Panc1 (cell line): ENCODE data around the gene PRKCQ. TPM values are rescaled to one million over a fixed set of nuclear protein-coding genes. Genes with fewer than 3 reads are reported as not detected.

Experiments used
- ATAC-seq: fragments of 200-7000 bp; cut with Tn5 transposase; 2 replicates; pipeline ENCODE4 v1.9.1; 2020; ENCODE audit warnings: mild to moderate bottlenecking, moderate library complexity
- BruUV-seq: library from RNA; stranded (reverse); fragments of 400-500 nt; replicated peaks from 2 replicates; lab custom pipeline; 2021; lab: Mats Ljungman, UMichigan
- CTCF ChIA-PET: fragments of 300-600 bp; sonication (Branson Sonifier 250); formaldehyde crosslinking; loops from one replicate; lab custom pipeline; 2022; ENCODE audit warnings: antibody characterized with exemption; lab: Charles Lee
- POLR2A ChIA-PET: fragments of 300-600 bp; sonication (Branson Sonifier 250); formaldehyde crosslinking; loops from one replicate; lab custom pipeline; 2022; ENCODE audit warnings: antibody characterized with exemption; lab: Charles Lee
- DNase-seq: peaks from one replicate; pipeline ENCODE4 v3.0.0-alpha.2; 2010; ENCODE audit warnings: low read depth, low spot score
- H3K27ac ChIP-seq: 2 replicates; pipeline ENCODE4 v1.5.1; 2011; ENCODE audit warnings: mild to moderate bottlenecking, low read length, inconsistent platforms
- H3K27me3 ChIP-seq: fragments of 200-500 bp; sonication (Bioruptor generic); 2 replicates; pipeline ENCODE4 v1.6.0; 2014; ENCODE audit warnings: low read length, inconsistent platforms; ENCODE audit not compliant: control insufficient read depth, insufficient read depth
- H3K36me3 ChIP-seq: fragments of 200-500 bp; sonication (Bioruptor generic); 2 replicates; pipeline ENCODE4 v1.5.1; 2014; ENCODE audit warnings: inconsistent platforms, mild to moderate bottlenecking, low read length, moderate library complexity; ENCODE audit not compliant: control insufficient read depth, insufficient read depth
- H3K4me1 ChIP-seq: 2 replicates; pipeline ENCODE4 v1.5.1; 2011; ENCODE audit warnings: inconsistent platforms, mild to moderate bottlenecking, low read length, moderate library complexity; ENCODE audit not compliant: control insufficient read depth, insufficient read depth
- H3K4me3 ChIP-seq, 2 experiments: 2 replicates each; pipeline ENCODE4 v1.5.1; 2011 to 2012; ENCODE audit warnings: low read depth in 2 of 2, low read length in 2 of 2, mild to moderate bottlenecking in 2 of 2, inconsistent platforms in 1 of 2, moderate library complexity in 1 of 2
- H3K9me3 ChIP-seq: fragments of 200-500 bp; sonication (Bioruptor generic); 2 replicates; pipeline ENCODE4 v1.5.1; 2014; ENCODE audit warnings: low read depth, mild to moderate bottlenecking, inconsistent platforms, low read length, moderate library complexity; ENCODE audit not compliant: control insufficient read depth, insufficient read depth
- POLR2AphosphoS5 ChIP-seq: IDR thresholded peaks from 2 replicates; pipeline ENCODE4 v1.6.1; 2012; ENCODE audit warnings: mild to moderate bottlenecking, low read depth, low read length, moderate library complexity
- REST ChIP-seq, 2 experiments: IDR thresholded peaks; 2 replicates each; pipeline ENCODE4 v1.6.1; 2011 to 2012; ENCODE audit warnings: low read depth in 2 of 2, control low read depth in 1 of 2, low read length in 1 of 2, mild to moderate bottlenecking in 1 of 2, moderate library complexity in 1 of 2; ENCODE audit not compliant: insufficient read depth in 1 of 2
- SIN3A ChIP-seq: IDR thresholded peaks from 2 replicates; pipeline ENCODE4 v1.6.1; 2012; ENCODE audit warnings: low read depth, mild to moderate bottlenecking, low read length, moderate library complexity, borderline replicate concordance; ENCODE audit not compliant: insufficient read depth
- TCF7L2 ChIP-seq: IDR thresholded peaks from 2 replicates; pipeline ENCODE4 v1.6.1; 2011; ENCODE audit warnings: mild to moderate bottlenecking, low read depth, low read length, inconsistent platforms
- in situ Hi-C: cut with HindIII; loops from 2 replicates; pipeline ENCODE4 v1.10.0; 2016; ENCODE audit warnings: low sequenced_read_pairs, low pct_unique_long_range_greater_than_20kb
- intact Hi-C: fragments of 100-400 bp; cut with micrococcal nuclease; formaldehyde crosslinking; loops from one replicate; pipeline ENCODE4 v1.10.0; 2022; ENCODE audit not compliant: unreplicated experiment
- total RNA-seq: library from RNA; stranded (reverse); gene quantifications from one replicate; pipeline ENCODE4 v1.2.1, GENCODE V29; 2021; ENCODE audit not compliant: unreplicated experiment
- TF ChIP-seq, protein P1 (sequence below): fragments of 450-650 bp; IDR thresholded peaks from 2 replicates; pipeline ENCODE4 v1.5.1; 2017; ENCODE audit warnings: mild to moderate bottlenecking

PRKCQ gene
- total RNA-seq, 1 experiment from 2014 or later, result 0.23 TPM

DNA sequence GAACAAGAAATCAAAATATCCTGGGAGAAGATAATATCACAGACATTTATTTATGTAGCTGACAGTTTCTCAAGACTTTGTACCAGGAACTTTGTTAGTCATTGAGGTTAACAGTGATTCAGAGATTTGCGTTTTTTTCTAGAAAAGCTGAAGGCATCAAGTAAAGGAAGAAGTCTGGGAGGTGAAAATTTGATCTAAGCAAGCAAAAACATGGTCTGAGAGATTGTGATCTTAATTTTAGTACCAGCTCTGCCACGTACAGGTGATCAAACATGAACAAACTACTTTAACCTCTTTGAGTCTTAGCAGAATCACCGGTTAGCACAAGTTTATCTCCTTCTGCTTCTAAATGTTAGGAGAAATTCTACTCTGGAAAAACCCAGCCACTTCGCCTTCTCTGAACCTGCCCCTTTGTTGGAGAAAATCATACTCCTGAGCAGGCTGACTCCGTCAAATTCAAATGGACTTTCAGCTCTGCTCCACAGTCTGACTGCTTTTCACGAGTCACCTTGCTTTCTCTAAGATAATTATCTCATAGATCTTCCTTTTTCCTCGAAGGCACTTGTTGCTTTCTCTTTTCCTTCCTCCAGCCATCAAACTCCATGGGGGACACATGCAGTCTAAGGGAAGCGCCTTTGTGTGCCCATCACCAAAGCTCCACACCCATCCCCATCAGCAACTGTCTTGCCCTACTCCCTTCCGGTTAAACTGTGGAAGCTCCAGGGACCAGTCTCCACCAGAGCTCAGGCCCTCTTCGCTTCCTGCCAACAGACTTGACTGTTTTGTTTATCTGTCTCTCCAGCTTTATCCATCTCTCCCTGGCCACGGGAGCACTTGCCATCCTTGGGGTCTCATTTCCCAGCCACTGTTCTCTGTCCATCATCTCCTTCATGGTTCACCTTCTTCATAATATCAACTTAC, 86.3 kb downstream of the PRKCQ start:
- intact Hi-C loops, result no loop called here
- POLR2A ChIA-PET, result no interaction called here

DNA sequence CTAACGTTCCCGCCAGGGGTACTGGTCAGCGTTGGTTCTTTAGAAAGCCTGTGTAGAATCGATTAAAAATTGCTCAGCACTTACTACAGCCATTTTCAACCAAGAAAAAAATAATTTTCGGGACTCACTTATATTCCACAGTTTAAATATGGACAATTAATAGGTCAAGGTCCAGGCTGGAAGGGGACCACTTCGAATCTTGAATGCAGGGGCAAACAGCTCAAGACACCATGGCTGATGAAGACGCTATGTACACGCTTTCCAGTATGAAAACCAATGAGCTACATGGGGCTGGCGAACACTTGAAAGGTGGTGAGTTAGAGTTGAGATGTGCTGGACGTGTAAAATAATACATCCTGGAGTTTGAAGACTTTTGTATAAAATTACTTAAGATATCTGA, 87.2 kb downstream of the PRKCQ start:
- DNase-seq (no peak), ATAC-seq (no peak)
- Histone ChIP-seq H3K27ac (no peak overlapping the region), H3K4me1 (no peaks in the 10 kb centered on the region), H3K4me3 (no peak overlapping the region), H3K36me3 (no peaks in the 10 kb centered on the region), H3K9me3 (no peaks in the 10 kb centered on the region), H3K27me3 (peaks cover 4% of the 10 kb centered on the region; the same call in 1 of the 2 replicates)
- no peak for TF ChIP-seq POLR2AphosphoS5
- no TSS peak for BruUV-seq
- in situ Hi-C loops (no loop called here), intact Hi-C loops (no loop called here)
- POLR2A ChIA-PET, result no interaction called here
- CTCF ChIA-PET, result no interaction called here

More for the DNA sequence above, 86.3 kb downstream of the PRKCQ start:
- TF ChIP-seq, protein P1, sequence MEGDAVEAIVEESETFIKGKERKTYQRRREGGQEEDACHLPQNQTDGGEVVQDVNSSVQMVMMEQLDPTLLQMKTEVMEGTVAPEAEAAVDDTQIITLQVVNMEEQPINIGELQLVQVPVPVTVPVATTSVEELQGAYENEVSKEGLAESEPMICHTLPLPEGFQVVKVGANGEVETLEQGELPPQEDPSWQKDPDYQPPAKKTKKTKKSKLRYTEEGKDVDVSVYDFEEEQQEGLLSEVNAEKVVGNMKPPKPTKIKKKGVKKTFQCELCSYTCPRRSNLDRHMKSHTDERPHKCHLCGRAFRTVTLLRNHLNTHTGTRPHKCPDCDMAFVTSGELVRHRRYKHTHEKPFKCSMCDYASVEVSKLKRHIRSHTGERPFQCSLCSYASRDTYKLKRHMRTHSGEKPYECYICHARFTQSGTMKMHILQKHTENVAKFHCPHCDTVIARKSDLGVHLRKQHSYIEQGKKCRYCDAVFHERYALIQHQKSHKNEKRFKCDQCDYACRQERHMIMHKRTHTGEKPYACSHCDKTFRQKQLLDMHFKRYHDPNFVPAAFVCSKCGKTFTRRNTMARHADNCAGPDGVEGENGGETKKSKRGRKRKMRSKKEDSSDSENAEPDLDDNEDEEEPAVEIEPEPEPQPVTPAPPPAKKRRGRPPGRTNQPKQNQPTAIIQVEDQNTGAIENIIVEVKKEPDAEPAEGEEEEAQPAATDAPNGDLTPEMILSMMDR, result no peak
- no peak for TF ChIP-seq POLR2AphosphoS5
- no peak for TF ChIP-seq REST (IDR thresholded peaks at IDR 0.05; ENCODE audit: insufficient read depth in 1 of 2, low read depth in 2 of 2, low read length in 1 of 2)
- TF ChIP-seq TCF7L2, result no peak
- TF ChIP-seq SIN3A, result no peak
- CTCF ChIA-PET, result no interaction called here
- in situ Hi-C loops, result no loop called here
- Histone ChIP-seq H3K4me3 (no peak overlapping the region), H3K27me3 (peaks cover 4% of the 10 kb centered on the region; the same call in 1 of the 2 replicates), H3K36me3 (no peaks in the 10 kb centered on the region), H3K4me1 (no peaks in the 10 kb centered on the region), H3K27ac (no peak overlapping the region), H3K9me3 (no peaks in the 10 kb centered on the region)
- no peak for ATAC-seq
- no peak for DNase-seq
- no TSS peak for BruUV-seq
